Endothelial cell of umbilical vein (primary cell): ENCODE data around the gene ZNF322. TPM values are rescaled to one million over a fixed set of nuclear protein-coding genes. Genes with fewer than 3 reads are reported as not detected.

ENCODE experiments used
- BruUV-seq: library from RNA; stranded (reverse); fragments of 400-500 nt; replicated peaks from 2 replicates; lab custom pipeline; 2021; lab: Mats Ljungman, UMichigan
- CTCF ChIA-PET: fragments of 300-600, 350-600 bp; sonication (Branson Sonifier 250); formaldehyde crosslinking; loops from one replicate; lab custom pipeline; 2021; ENCODE audit warnings: antibody characterized with exemption, inconsistent platforms; lab: Charles Lee
- POLR2A ChIA-PET: fragments of 300-600, 350-600 bp; sonication (Branson Sonifier 250); formaldehyde crosslinking; loops from one replicate; lab custom pipeline; 2021; ENCODE audit warnings: antibody characterized with exemption, inconsistent platforms; lab: Charles Lee
- DNase-seq: peaks from one replicate; pipeline ENCODE4 v3.0.0-alpha.2; 2011; ENCODE audit warnings: low read depth, low spot score
- FAIRE-seq: peaks from 2 replicates; lab custom pipeline; 2011; peaks lifted over from hg19 to GRCh38; lab: Jason Lieb, UNC
- H2AFZ ChIP-seq: 2 replicates; pipeline ENCODE4 v1.6.0; 2012; ENCODE audit warnings: low read depth, low read length, control low read depth, inconsistent platforms
- H3K27ac ChIP-seq: 2 replicates; pipeline ENCODE4 v1.5.1; 2011; ENCODE audit warnings: low read depth, mild to moderate bottlenecking, control low read depth, low read length, moderate library complexity; ENCODE audit not compliant: insufficient read depth
- H3K27me3 ChIP-seq, 2 experiments: 2 replicates each; pipeline versions ENCODE4 v1.6.0 to v1.6.1; 2011; ENCODE audit warnings: low read length in 2 of 2, mixed read lengths in 1 of 2; ENCODE audit not compliant: control insufficient read depth in 2 of 2, insufficient read depth in 2 of 2
- H3K36me3 ChIP-seq, 2 experiments: 2 replicates in 1 of 2; 3 replicates in 1 of 2; pipeline ENCODE4 v1.5.1; 2011; ENCODE audit warnings: low read length in 2 of 2, mild to moderate bottlenecking in 1 of 2, moderate library complexity in 1 of 2; ENCODE audit not compliant: control insufficient read depth in 2 of 2, insufficient read depth in 2 of 2; ENCODE audit errors: extremely low read depth in 1 of 2
- H3K4me1 ChIP-seq: 3 replicates; pipeline ENCODE4 v1.5.1; 2011; ENCODE audit warnings: mild to moderate bottlenecking, low read length; ENCODE audit not compliant: control insufficient read depth, insufficient read depth; ENCODE audit errors: extremely low read depth
- H3K4me2 ChIP-seq: 2 replicates; pipeline ENCODE4 v1.6.1; 2011; ENCODE audit warnings: low read length, control low read depth, mixed read lengths; ENCODE audit not compliant: insufficient read depth
- H3K4me3 ChIP-seq, 3 experiments: fragments of 200-600 bp in 1 of 3; sonication (generic), shearing (Covaris generic) in 1 of 3; replicated peaks in 1 of 3; 2 replicates each; pipeline ENCODE4 v1.5.1; 2011 to 2016; ENCODE audit warnings: control low read depth in 3 of 3, low read length in 3 of 3, mild to moderate bottlenecking in 2 of 3, inconsistent platforms in 1 of 3, low read depth in 1 of 3, moderate library complexity in 1 of 3; ENCODE audit not compliant: insufficient read depth in 1 of 3
- H3K79me2 ChIP-seq: 2 replicates; pipeline ENCODE4 v1.6.0; 2012; ENCODE audit warnings: low read length, inconsistent platforms; ENCODE audit not compliant: control insufficient read depth, insufficient read depth
- H3K9ac ChIP-seq: replicated peaks from 2 replicates; pipeline ENCODE3; 2011; ENCODE audit warnings: low read length, control low read depth; ENCODE audit not compliant: insufficient read depth; ENCODE audit errors: extremely low read depth
- H3K9me1 ChIP-seq: replicated peaks from 3 replicates; pipeline ENCODE4 v1.6.0; 2011; ENCODE audit warnings: mild to moderate bottlenecking, low read length; ENCODE audit not compliant: control insufficient read depth, insufficient read depth; ENCODE audit errors: extremely low read depth
- H3K9me3 ChIP-seq: replicated peaks from 2 replicates; pipeline ENCODE4 v1.5.1; 2012; ENCODE audit warnings: low read length, inconsistent platforms; ENCODE audit not compliant: control insufficient read depth, insufficient read depth
- H4K20me1 ChIP-seq: replicated peaks from 2 replicates; pipeline ENCODE3; 2011; ENCODE audit warnings: mild to moderate bottlenecking, low read length; ENCODE audit not compliant: control insufficient read depth, insufficient read depth; ENCODE audit errors: extremely low read depth
- CTCF ChIP-seq, 2 donors: IDR thresholded peaks; 1 replicate in 1 of 2; 2 replicates in 1 of 2; pipeline ENCODE4 v1.5.1; 2011; ENCODE audit warnings: low read length in 2 of 2, mild to moderate bottlenecking in 2 of 2, moderate library complexity in 2 of 2, control low read depth in 1 of 2, inconsistent platforms in 1 of 2, low read depth in 1 of 2; ENCODE audit not compliant: insufficient read depth in 1 of 2; ENCODE audit errors: extremely low read depth in 1 of 2
- EZH2 ChIP-seq: IDR thresholded peaks from 2 replicates; pipeline ENCODE4 v1.6.1; 2012; ENCODE audit warnings: borderline replicate concordance, low read depth, mild to moderate bottlenecking, moderate library complexity, low read length, inconsistent platforms; ENCODE audit not compliant: severe bottlenecking
- FOS ChIP-seq: IDR thresholded peaks from 2 replicates; pipeline ENCODE4 v1.6.1; 2011; ENCODE audit warnings: mild to moderate bottlenecking, low read length, moderate library complexity, borderline replicate concordance; ENCODE audit not compliant: insufficient read depth
- GATA2 ChIP-seq: IDR thresholded peaks from 2 replicates; pipeline ENCODE4 v1.7.0; 2011; ENCODE audit warnings: low read depth, mild to moderate bottlenecking, moderate library complexity, mixed read lengths, low read length; ENCODE audit not compliant: insufficient read length, insufficient read depth
- JUN ChIP-seq: IDR thresholded peaks from 2 replicates; pipeline ENCODE4 v1.6.1; 2011; ENCODE audit warnings: borderline replicate concordance, low read depth; ENCODE audit not compliant: insufficient read length, insufficient read depth
- MAX ChIP-seq: IDR thresholded peaks from 2 replicates; pipeline ENCODE4 v1.6.1; 2011; ENCODE audit not compliant: insufficient read depth, insufficient read length
- MYC ChIP-seq: IDR thresholded peaks from one replicate; pipeline ENCODE4 v1.6.1; 2011; ENCODE audit warnings: mild to moderate bottlenecking, low read depth, low read length
- POLR2A ChIP-seq: IDR thresholded peaks from 2 replicates; pipeline ENCODE4 v1.6.1; 2012; ENCODE audit warnings: low read depth, mild to moderate bottlenecking, control low read depth, low read length
- POLR2AphosphoS5 ChIP-seq: IDR thresholded peaks from 2 replicates; pipeline ENCODE4 v1.6.1; 2012; ENCODE audit warnings: low read depth, mild to moderate bottlenecking, control low read depth, low read length, moderate library complexity; ENCODE audit not compliant: insufficient read depth
- dilution Hi-C: fragments of 300-500 bp; cut with MboI; formaldehyde crosslinking; loops from one replicate; pipeline ENCODE4 v1.15.0; 2019; ENCODE audit warnings: low sequenced_read_pairs; ENCODE audit not compliant: extremely low pct_ligation_motif_present
- intact Hi-C: fragments of 100-400 bp; cut with micrococcal nuclease; formaldehyde crosslinking; loops from one replicate; pipeline ENCODE4 v1.10.0; 2022
- polyA plus RNA-seq, 4 experiments: library from polyadenylated mRNA; depleted of rRNA in 3 of 4; stranded (reverse) in 3 of 4; unstranded in 1 of 4; fragments of >200 nt; gene quantifications; 2 replicates each; pipeline versions ENCODE4 v1.2.1 to v1.2.3, GENCODE V29; 2011 to 2012; ENCODE audit warnings: missing spikeins in 1 of 4
- total RNA-seq: library from RNA; stranded (reverse); gene quantifications from 2 replicates; pipeline ENCODE4 v1.2.3, GENCODE V29; 2021

ZNF322 gene
- total and polyA plus RNA-seq, 2 donors (not counting 3 experiments of a cell fraction or from before 2014, with no cell fraction given): 3.4 to 17.0 TPM

- no peak overlapping the region for H2AFZ ChIP-seq
- BruUV-seq: no TSS peak
- H3K4me1 ChIP-seq: peaks cover 18% of the 10 kb centered on the region
- peaks cover 3 to 11% of the 10 kb centered on the region in 2 experiments for H3K36me3 ChIP-seq
- H3K9me3 ChIP-seq: no peaks in the 10 kb centered on the region
- H4K20me1 ChIP-seq: no peaks in the 10 kb centered on the region
- POLR2A ChIA-PET: no interaction called here
- DNase-seq: no peak
- CTCF ChIA-PET: no interaction called here
- no peak for FAIRE-seq
- intact Hi-C loops: loop anchor here (5.0 kb wide), 3 partner anchors 533 to 1293 kb away; a partner anchor contains a TSS
- H3K79me2 ChIP-seq: peaks cover 13% of the 10 kb centered on the region
- H3K9ac ChIP-seq: no peak overlapping the region
- H3K27ac ChIP-seq: no peak overlapping the region
- dilution Hi-C loops: no loop called here
- no peak overlapping the region for H3K4me3 ChIP-seq
- no peak for TF ChIP-seq POLR2A
- no peak for TF ChIP-seq GATA2
- no peak for TF ChIP-seq MAX
- TF ChIP-seq EZH2: no peak
- TF ChIP-seq CTCF (IDR thresholded peaks at IDR 0.05; ENCODE audit: extremely low read depth in 1 of 2, insufficient read depth in 1 of 2, low read depth in 1 of 2, low read length in 2 of 2): no peak
- TF ChIP-seq POLR2AphosphoS5: no peak
- TF ChIP-seq MYC: no peak
- no peak for TF ChIP-seq JUN
- TF ChIP-seq FOS: no peak
- no peak overlapping the region for H3K4me2 ChIP-seq
- no peaks in the 10 kb centered on the region for H3K9me1 ChIP-seq
- peaks cover 2 to 3% of the 10 kb centered on the region in 2 experiments for H3K27me3 ChIP-seq
Measured at GRCh38 chr6:26599134-26599533, 60.4 kb downstream of the ZNF322 start.
